Measurements from ENCODE around the gene MRPS18A.
"Not testable (repeated sequence)": the region's sequence is repeated elsewhere in the genome, so short reads cannot be mapped to it uniquely, and the experiment has no call there.

Gene MRPS18A

GRCh38 chr6:43710576-43710975 is 23.0 kb upstream of the MRPS18A start:
- no peak overlapping the region for H3K27ac Mint-ChIP-seq
- no peaks in the 10 kb centered on the region for H3K9me3 Mint-ChIP-seq
- peaks cover 69% of the 10 kb centered on the region for H3K27me3 Mint-ChIP-seq
- H3K4me1 Mint-ChIP-seq (ENCODE audit: low read depth): peaks cover 57% of the 10 kb centered on the region
- no peak overlapping the region for H3K4me3 Mint-ChIP-seq
- intact Hi-C loops (cut with micrococcal nuclease): no loop called here
- no peaks in the 10 kb centered on the region for H3K36me3 Mint-ChIP-seq (ENCODE audit: low read depth)

- Mint-ChIP-seq H3K27ac (peak overlapping the region; percentile 50), H3K4me1 (ENCODE audit: low read depth) (peaks cover 57% of the 10 kb centered on the region), H3K27me3 (peaks cover 70% of the 10 kb centered on the region), H3K36me3 (ENCODE audit: low read depth) (no peaks in the 10 kb centered on the region), H3K9me3 (no peaks in the 10 kb centered on the region), H3K4me3 (no peak overlapping the region)
- intact Hi-C loops (cut with micrococcal nuclease): no loop called here
Measured at GRCh38 chr6:43709654-43710303, 22.2 kb upstream of the MRPS18A start.

- Mint-ChIP-seq H3K4me1 (ENCODE audit: low read depth) (peaks cover 61% of the 10 kb centered on the region), H3K4me3 (no peak overlapping the region), H3K9me3 (no peaks in the 10 kb centered on the region), H3K27ac (peak overlapping the region; percentile 50), H3K36me3 (ENCODE audit: low read depth) (no peaks in the 10 kb centered on the region), H3K27me3 (peaks cover 67% of the 10 kb centered on the region)
- intact Hi-C loops (cut with micrococcal nuclease): no loop called here
Measured at GRCh38 chr6:43708860-43709653, 21.5 kb upstream of the MRPS18A start.

GRCh38 chr6:43707767-43708166 is 20.2 kb upstream of the MRPS18A start:
- H3K36me3 Mint-ChIP-seq (ENCODE audit: low read depth): no peaks in the 10 kb centered on the region
- no peak overlapping the region for H3K4me3 Mint-ChIP-seq
- intact Hi-C loops (cut with micrococcal nuclease): no loop called here
- no peaks in the 10 kb centered on the region for H3K9me3 Mint-ChIP-seq
- H3K4me1 Mint-ChIP-seq (ENCODE audit: low read depth): peaks cover 71% of the 10 kb centered on the region
- peaks cover 68% of the 10 kb centered on the region for H3K27me3 Mint-ChIP-seq
- H3K27ac Mint-ChIP-seq: peak overlapping the region; percentile 54

- Mint-ChIP-seq H3K4me3 (no peak overlapping the region), H3K27me3 (peaks cover 68% of the 10 kb centered on the region), H3K9me3 (no peaks in the 10 kb centered on the region), H3K36me3 (ENCODE audit: low read depth) (no peaks in the 10 kb centered on the region), H3K4me1 (ENCODE audit: low read depth) (peaks cover 76% of the 10 kb centered on the region), H3K27ac (peak overlapping the region; percentile 54)
- intact Hi-C loops (cut with micrococcal nuclease): no loop called here
Measured at GRCh38 chr6:43707269-43707668, 19.7 kb upstream of the MRPS18A start.

GRCh38 chr6:43706788-43707187 is 19.2 kb upstream of the MRPS18A start:
- Mint-ChIP-seq H3K4me3 (no peak overlapping the region), H3K4me1 (ENCODE audit: low read depth) (peaks cover 79% of the 10 kb centered on the region), H3K27me3 (peaks cover 66% of the 10 kb centered on the region), H3K27ac (peak overlapping the region; percentile 75), H3K9me3 (no peaks in the 10 kb centered on the region), H3K36me3 (ENCODE audit: low read depth) (no peaks in the 10 kb centered on the region)
- intact Hi-C loops (cut with micrococcal nuclease): no loop called here

GRCh38 chr6:43705996-43706395 is 18.4 kb upstream of the MRPS18A start:
- Mint-ChIP-seq H3K27ac (peak overlapping the region; percentile 75), H3K36me3 (ENCODE audit: low read depth) (no peaks in the 10 kb centered on the region), H3K9me3 (no peaks in the 10 kb centered on the region), H3K4me1 (ENCODE audit: low read depth) (peaks cover 76% of the 10 kb centered on the region), H3K4me3 (no peak overlapping the region), H3K27me3 (peaks cover 66% of the 10 kb centered on the region)
- intact Hi-C loops (cut with micrococcal nuclease): no loop called here

- intact Hi-C loops (cut with micrococcal nuclease): no loop called here
- H3K27me3 Mint-ChIP-seq: peaks cover 68% of the 10 kb centered on the region
- H3K27ac Mint-ChIP-seq: no peak overlapping the region
- H3K4me1 Mint-ChIP-seq (ENCODE audit: low read depth): peaks cover 58% of the 10 kb centered on the region
- H3K36me3 Mint-ChIP-seq (ENCODE audit: low read depth): no peaks in the 10 kb centered on the region
- no peak overlapping the region for H3K4me3 Mint-ChIP-seq
- no peaks in the 10 kb centered on the region for H3K9me3 Mint-ChIP-seq
Measured at GRCh38 chr6:43703512-43704429, 16.2 kb upstream of the MRPS18A start.

GRCh38 chr6:43702534-43703440 is 15.2 kb upstream of the MRPS18A start:
- Mint-ChIP-seq H3K27me3 (peaks cover 75% of the 10 kb centered on the region), H3K4me1 (ENCODE audit: low read depth) (peaks cover 54% of the 10 kb centered on the region)
- intact Hi-C loops (cut with micrococcal nuclease): no loop called here

GRCh38 chr6:43702171-43702533 is 14.6 kb upstream of the MRPS18A start:
- H3K9me3 Mint-ChIP-seq: no peaks in the 10 kb centered on the region
- H3K36me3 Mint-ChIP-seq (ENCODE audit: low read depth): no peaks in the 10 kb centered on the region
- no peak overlapping the region for H3K4me3 Mint-ChIP-seq
- H3K27ac Mint-ChIP-seq: peak overlapping the region; percentile 64
- intact Hi-C loops (cut with micrococcal nuclease): no loop called here
- H3K4me1 Mint-ChIP-seq (ENCODE audit: low read depth): peaks cover 48% of the 10 kb centered on the region
- H3K27me3 Mint-ChIP-seq: peaks cover 74% of the 10 kb centered on the region

More at GRCh38 chr6:43702534-43703440, 15.2 kb upstream of the MRPS18A start:
- no peaks in the 10 kb centered on the region for H3K36me3 Mint-ChIP-seq (ENCODE audit: low read depth)
- no peak overlapping the region for H3K4me3 Mint-ChIP-seq
- no peaks in the 10 kb centered on the region for H3K9me3 Mint-ChIP-seq
- peak overlapping the region; percentile 64 for H3K27ac Mint-ChIP-seq

GRCh38 chr6:43700939-43701560 is 13.5 kb upstream of the MRPS18A start:
- intact Hi-C loops (cut with micrococcal nuclease); H3K36me3 Mint-ChIP-seq (ENCODE audit: low read depth); H3K9me3 Mint-ChIP-seq; H3K4me3 Mint-ChIP-seq; H3K27ac Mint-ChIP-seq: not testable (repeated sequence)
- peaks cover 69% of the 10 kb centered on the region for H3K27me3 Mint-ChIP-seq
- peaks cover 37% of the 10 kb centered on the region for H3K4me1 Mint-ChIP-seq (ENCODE audit: low read depth)

- Mint-ChIP-seq H3K36me3 (ENCODE audit: low read depth) (no peaks in the 10 kb centered on the region), H3K4me3 (no peak overlapping the region), H3K9me3 (no peaks in the 10 kb centered on the region), H3K27ac (no peak overlapping the region), H3K4me1 (ENCODE audit: low read depth) (peaks cover 32% of the 10 kb centered on the region), H3K27me3 (peaks cover 74% of the 10 kb centered on the region)
- intact Hi-C loops (cut with micrococcal nuclease): no loop called here
Measured at GRCh38 chr6:43699564-43700186, 12.1 kb upstream of the MRPS18A start.

All from dendritic cell treated with granulocyte-macrophage colony-stimulating factor and Interleukin-4, amounts not matched to agents 40 ng/mL and 50 ng/mL, for 4 days (primary cell).